C4-2B (cell line): Measurements from ENCODE around the gene NFX1.
"Not testable (repeated sequence)": the region's sequence is repeated elsewhere in the genome, so short reads cannot be mapped to it uniquely, and the experiment has no call there.

Experiments used
- H3K27ac ChIP-seq: fragments of 450-650 bp; 2 replicates; pipeline ENCODE4 v1.5.1; 2017
- CTCF ChIP-seq: fragments of 450-650 bp; conservative IDR thresholded peaks from 2 replicates; pipeline ENCODE4 v1.5.1; 2017; ENCODE audit warnings: mild to moderate bottlenecking
- ZFX ChIP-seq: fragments of 450-650 bp; IDR thresholded peaks from 2 replicates; pipeline ENCODE4 v1.6.1; 2017

Gene NFX1

GRCh38 chr9:33393581-33393980, 103.3 kb downstream of the NFX1 start:
- no peak overlapping the region for H3K27ac ChIP-seq
- TF ChIP-seq ZFX (no peak), CTCF (no peak)

DNA sequence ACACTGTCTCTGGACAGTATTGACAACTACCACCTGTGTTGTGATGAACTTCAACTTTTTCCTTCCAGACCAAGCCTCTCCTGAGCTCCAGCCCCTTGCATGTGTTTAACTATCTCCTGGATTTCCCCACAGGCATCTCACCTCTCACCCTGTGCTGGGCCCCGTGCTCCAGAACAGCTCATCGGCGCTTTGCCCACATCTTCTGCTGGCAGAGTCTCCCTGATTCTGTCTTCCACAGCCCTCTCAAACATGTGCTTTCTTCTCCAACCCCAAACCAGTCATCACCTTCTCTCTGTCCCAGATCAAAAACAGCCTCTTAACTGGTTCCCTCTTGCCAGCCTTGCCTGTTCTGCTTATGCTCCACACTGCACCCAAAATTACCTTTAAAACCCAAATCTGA, 103.7 kb downstream of the NFX1 start:
- not testable (repeated sequence) for H3K27ac ChIP-seq

DNA sequence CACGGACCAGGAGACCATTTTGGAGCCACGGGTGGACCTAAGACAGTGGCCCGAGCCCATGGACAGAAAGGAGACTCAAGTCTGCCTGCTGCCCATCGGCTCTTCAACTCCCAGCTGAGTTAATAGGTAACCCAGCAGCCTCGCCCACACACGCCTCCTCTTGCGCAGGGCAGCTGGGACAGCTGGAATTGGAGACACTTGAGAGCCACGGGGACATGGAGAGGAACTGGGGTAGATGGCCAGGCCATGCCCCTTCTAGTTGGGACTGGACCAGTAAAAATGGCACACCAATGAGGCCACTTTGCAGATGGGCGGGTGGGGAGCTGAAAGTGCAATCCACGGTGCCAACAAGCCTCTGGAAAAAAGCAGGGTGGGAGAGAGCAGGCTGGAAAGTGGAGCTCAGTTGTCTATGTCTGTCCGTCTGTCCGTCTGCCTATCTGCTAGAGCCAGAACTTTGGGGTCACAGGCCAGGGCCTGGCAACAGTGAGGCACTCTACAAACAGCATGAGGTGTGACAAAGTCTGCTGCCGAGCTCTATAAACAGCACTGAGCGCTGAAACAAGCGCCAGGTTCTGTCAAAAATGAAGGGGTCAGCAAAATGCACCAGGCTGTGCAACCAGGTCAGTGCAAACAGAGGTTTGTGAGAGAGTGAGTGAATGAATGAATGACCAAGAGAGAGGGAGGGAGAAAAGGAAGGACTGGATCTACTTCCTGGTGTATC, 105.0 kb downstream of the NFX1 start:
- not testable (repeated sequence) for H3K27ac ChIP-seq

- not testable (repeated sequence) for H3K27ac ChIP-seq
Measured at GRCh38 chr9:33397801-33398200, 107.5 kb downstream of the NFX1 start.

GRCh38 chr9:33399047-33399446, 108.7 kb downstream of the NFX1 start:
- H3K27ac ChIP-seq, result not testable (repeated sequence)

DNA sequence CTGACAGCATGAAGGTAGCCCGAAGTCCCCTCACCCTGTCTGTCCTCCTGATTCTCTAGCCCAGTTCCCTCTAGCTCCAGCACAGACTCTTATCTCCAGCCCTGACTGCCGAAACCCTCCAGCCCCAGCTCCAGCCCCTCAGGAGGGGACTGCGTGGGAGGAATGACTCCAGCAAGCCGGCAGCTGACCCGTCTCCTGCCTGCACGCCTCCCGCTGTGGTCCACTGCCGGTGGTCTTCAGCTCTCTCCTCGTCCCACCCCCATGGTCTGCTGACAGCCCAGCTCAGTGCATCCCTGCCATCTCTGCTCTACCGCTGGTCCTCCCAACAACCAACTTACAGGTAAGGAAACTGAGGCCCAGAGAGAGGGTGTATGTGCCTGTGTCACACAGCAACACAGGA, 111.5 kb downstream of the NFX1 start:
- H3K27ac ChIP-seq, result not testable (repeated sequence)

DNA sequence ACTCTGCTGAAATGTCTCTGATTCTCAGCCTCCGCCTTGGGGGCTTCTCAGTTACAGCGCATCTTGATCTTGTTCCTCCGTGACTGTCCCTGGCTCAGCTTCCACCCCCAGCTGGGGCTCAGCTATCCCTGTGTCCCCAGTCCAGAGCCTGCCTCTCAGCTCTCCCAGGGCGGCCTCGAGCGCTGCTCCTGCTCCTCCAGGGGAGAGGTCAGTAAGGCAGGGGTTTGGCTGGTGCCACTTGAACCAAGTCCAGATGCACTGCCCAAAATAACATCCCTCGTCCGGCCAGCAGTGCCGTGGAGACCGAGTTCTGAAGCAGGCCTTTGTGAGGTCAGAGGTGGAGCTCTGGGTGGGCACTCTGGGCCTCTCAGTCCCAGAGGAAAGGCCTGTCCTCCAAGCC, 112.1 kb downstream of the NFX1 start, which contains the start of gene AQP7:
TSS of gene AQP7 (minus strand) at position 198 of the 400 bp plus-strand sequence. CDS start 1,306 bp downstream, outside the sequence.
- not testable (repeated sequence) for H3K27ac ChIP-seq

DNA sequence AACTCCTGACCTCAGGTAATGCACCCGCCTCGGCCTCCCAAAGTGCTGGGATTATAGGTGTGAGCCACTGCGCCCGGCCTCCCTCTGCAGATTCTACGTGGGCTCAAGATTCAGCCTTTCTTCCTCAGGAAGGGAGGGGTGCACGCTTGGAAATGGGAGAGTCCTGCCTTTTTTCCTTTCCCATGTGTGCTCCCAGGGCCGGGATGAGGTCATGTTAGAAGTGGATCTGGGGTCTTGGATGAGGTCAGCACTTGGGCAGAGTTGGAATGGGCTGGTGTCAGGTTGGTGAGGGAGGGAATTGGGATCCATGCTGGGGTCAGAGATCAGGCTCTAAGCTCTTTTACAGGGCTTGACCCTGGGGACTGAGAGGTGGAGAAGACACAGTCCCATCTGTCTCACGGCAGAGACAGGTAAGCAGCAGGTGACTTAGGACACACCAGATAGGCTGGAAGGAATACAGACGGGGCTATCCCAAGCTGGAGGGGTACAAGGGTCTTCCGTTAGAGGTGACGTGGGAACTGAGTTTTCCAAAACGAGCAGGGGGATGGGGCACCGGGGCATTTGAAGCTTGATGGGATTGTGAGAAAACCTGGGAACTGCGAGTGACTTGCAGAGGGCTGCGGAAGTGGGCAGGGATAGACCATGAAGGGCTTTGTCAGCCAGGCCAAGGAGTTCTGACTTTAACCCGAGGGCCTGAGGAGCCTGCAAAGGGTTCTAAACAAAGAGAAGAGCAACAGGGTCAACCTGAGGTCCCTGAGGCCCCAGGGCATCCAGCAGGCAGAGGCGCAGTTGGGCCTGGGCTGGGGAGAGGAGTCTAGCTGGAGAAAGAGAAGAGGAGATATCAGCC, 113.8 kb downstream of the NFX1 start:
- H3K27ac ChIP-seq, result no peak overlapping the region
- TF ChIP-seq CTCF (no peak), ZFX (no peak)

- TF ChIP-seq CTCF (no peak), ZFX (no peak)
- H3K27ac ChIP-seq, result no peak overlapping the region
Measured at GRCh38 chr9:33404788-33405362, 114.6 kb downstream of the NFX1 start.

DNA sequence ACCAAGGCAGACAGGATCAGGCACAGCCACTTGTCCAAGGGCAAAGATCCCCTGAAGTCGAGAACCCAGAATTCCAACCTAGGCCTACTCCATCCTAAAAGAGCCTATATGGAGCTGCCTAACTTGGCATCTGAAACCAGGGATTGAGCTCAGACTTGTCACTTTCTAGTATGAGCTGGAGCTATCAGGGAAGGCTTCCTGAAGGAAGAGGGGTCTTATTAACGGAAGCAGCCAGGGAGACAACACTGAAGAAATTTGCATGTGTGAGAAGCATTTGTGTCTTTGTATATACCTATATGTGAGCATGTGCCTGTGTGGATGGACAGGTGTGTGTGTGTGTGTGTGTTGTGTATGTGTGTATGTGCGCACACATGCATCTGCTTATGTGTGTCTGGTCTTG, 116.7 kb downstream of the NFX1 start:
- no peak overlapping the region for H3K27ac ChIP-seq
- no peak for TF ChIP-seq CTCF
- TF ChIP-seq ZFX, result no peak
